HT-29 (cell line): ENCODE measurements around the gene UBE2D3. TPM values are rescaled to one million over a fixed set of nuclear protein-coding genes. Genes with fewer than 3 reads are reported as not detected.

Experiments
- DNase-seq: peaks from one replicate; pipeline ENCODE4 v3.0.0-alpha.2; 2015; ENCODE audit warnings: low spot score
- small RNA-seq: library from RNA; depleted of rRNA; stranded (forward); fragments of <200 nt; gene quantifications from one replicate; pipeline ENCODE3, GENCODE V24; 2014
- total RNA-seq: library from RNA; depleted of rRNA; stranded (reverse); fragments of >200 nt; shearing (Covaris generic); gene quantifications from 2 replicates; pipeline ENCODE4 v1.2.3, GENCODE V29; 2014; rRNA removed

Gene UBE2D3
- total RNA-seq, 1 experiment from 2014 or later, result 496 TPM

DNA sequence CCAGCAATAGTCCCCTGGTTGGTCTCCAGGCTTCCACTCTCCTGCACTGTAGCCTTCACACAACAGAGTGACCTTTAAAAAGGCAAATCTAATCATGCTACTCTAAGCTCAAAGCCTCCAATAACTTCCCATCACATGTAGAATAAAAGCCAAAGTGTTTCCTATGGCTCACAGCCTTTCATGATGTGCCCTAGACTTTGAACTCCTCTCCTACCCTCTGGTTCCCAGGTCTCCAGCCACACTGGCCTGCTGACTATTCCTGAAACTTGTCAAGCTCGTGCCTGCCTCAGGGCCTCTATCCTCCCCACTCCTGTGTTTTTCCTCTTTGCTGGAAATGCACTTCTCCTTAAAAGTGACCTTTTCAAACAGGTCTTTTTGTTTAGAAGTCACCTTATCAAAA is 69.7 kb downstream of the UBE2D3 start:
- DNase-seq, result peak; percentile 55

DNA sequence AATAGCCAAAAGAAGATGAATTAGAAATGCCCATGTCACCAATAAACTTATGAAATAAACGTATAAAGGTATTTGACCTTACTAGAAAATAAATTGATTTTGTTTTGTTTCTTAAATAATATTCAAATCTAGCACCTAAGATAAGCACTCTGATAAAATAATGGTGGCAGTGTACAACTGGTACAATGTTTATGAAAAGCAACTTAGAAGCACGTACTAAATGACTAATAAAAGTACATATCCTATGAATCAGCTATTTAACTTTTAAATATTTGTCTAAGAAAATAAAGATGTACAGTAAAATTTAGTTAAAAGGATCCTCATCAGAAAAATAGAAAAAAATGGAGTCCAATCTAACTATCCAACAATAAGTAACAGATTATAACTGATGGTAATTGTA is 73.3 kb downstream of the UBE2D3 start:
- no peak for DNase-seq

DNA sequence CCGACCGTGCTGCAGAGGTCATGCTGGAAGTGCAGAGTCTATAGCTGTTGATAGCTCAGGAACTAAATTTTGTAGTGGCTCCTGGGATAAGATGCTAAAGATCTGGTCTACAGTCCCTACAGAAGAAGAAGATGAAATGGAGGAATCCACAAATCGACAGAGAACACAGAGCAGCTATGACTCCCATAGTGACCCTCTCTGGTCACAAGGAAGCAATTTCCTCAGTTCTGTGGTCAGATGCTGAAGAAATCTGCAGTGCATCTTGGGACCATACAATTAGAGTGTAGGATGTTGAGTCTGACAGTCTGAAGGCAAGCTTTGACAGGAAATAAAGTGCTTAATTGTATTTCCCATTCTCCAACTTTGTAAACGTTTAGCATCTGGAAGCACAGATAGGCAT is 75.4 kb downstream of the UBE2D3 start:
- DNase-seq, result no peak

Small RNAs within 50 kb of the gene (small RNA-seq; reads per million reads assigned to genes)
- not detected for gene RNU7-151P

Other genes starting within 250 kb of the UBE2D3 start
- gene MANBA, start 66.6 kb downstream of the UBE2D3 start, total RNA-seq, result 18.9 and 23.2 TPM in 2 replicates
- gene CISD2, start 41.4 kb upstream of the UBE2D3 start, total RNA-seq, result 54.6 and 60.2 TPM in 2 replicates
- not detected in 2 replicates for gene SLC9B1, start 192.2 kb upstream of the UBE2D3 start, total RNA-seq
- gene SLC9B2, start 249.2 kb upstream of the UBE2D3 start, total RNA-seq, result 3.4 and 3.9 TPM in 2 replicates